Lung (tissue), 12 donors: ENCODE data around the gene MYG1. TPM values are rescaled to one million over a fixed set of nuclear protein-coding genes. Genes with fewer than 3 reads are reported as not detected.
"Not testable (repeated sequence)": the region's sequence is repeated elsewhere in the genome, so short reads cannot be mapped to it uniquely, and the experiment has no call there.

Experiments used
- ATAC-seq: fragments of 200-7000 bp; cut with Tn5 transposase; one replicate; pipeline ENCODE4 v1.9.1; 2020; ENCODE audit warnings: moderate number of reproducible peaks; ENCODE audit not compliant: insufficient read depth, low FRiP score
- DNase-seq, 3 donors: peaks; one replicate each; pipeline ENCODE4 v3.0.0-alpha.2; 2013 to 2017
- H3K27ac ChIP-seq, 2 donors: one replicate each; pipeline ENCODE4 v1.5.1; 2013; ENCODE audit warnings: mild to moderate bottlenecking in 2 of 2, moderate library complexity in 2 of 2, control low read depth in 1 of 2, inconsistent platforms in 1 of 2, low read depth in 1 of 2, low read length in 1 of 2
- H3K27me3 ChIP-seq, 3 donors: one replicate each; pipeline ENCODE4 v1.5.1; 2013; ENCODE audit warnings: low read length in 2 of 3; ENCODE audit not compliant: control insufficient read depth in 3 of 3, insufficient read depth in 3 of 3
- H3K36me3 ChIP-seq, 4 donors: one replicate each; pipeline ENCODE4 v1.5.1; 2013; ENCODE audit warnings: low read length in 4 of 4, mild to moderate bottlenecking in 1 of 4, moderate library complexity in 1 of 4; ENCODE audit not compliant: control insufficient read depth in 4 of 4, insufficient read depth in 4 of 4
- H3K4me1 ChIP-seq, 5 donors: one replicate each; pipeline ENCODE4 v1.5.1; 2013; ENCODE audit warnings: low read length in 5 of 5, mild to moderate bottlenecking in 2 of 5, moderate library complexity in 1 of 5; ENCODE audit not compliant: control insufficient read depth in 5 of 5, insufficient read depth in 5 of 5
- H3K4me3 ChIP-seq: one replicate; pipeline ENCODE4 v1.5.1; 2013; ENCODE audit warnings: mild to moderate bottlenecking, control low read depth, moderate library complexity
- H3K9ac ChIP-seq, 2 donors: one replicate each; pipeline ENCODE4 v1.5.1; 2013; ENCODE audit warnings: low read length in 2 of 2, control low read depth in 1 of 2; ENCODE audit not compliant: insufficient read depth in 1 of 2
- H3K9me3 ChIP-seq, 4 donors: one replicate each; pipeline ENCODE4 v1.5.1; 2013; ENCODE audit warnings: low read length in 3 of 4, mild to moderate bottlenecking in 1 of 4, moderate library complexity in 1 of 4; ENCODE audit not compliant: control insufficient read depth in 4 of 4, insufficient read depth in 3 of 4
- CTCF ChIP-seq: IDR thresholded peaks from 2 replicates; pipeline ENCODE4 v1.5.1; 2012; ENCODE audit warnings: mild to moderate bottlenecking; ENCODE audit errors: control extremely low read depth, extremely low read depth
- WGBS, 2 donors: extraction: QIAGEN DNeasy Blood & Tissue Kit; methylation state at CpG; one replicate each; pipeline ENCODE4 v1.1.7; 2013; 5-methylcytosine and 5-hydroxymethylcytosine counted together
- polyA plus RNA-seq, 2 donors: library from polyadenylated mRNA; stranded (reverse); fragments of 200-250 nt; gene quantifications; one replicate each; pipeline ENCODE4 v1.2.1, GENCODE V29; 2013
- total RNA-seq, 2 donors: library from RNA; depleted of rRNA in 1 of 2; stranded (reverse); fragments of >200 nt in 1 of 2; gene quantifications; one replicate each; pipeline ENCODE4 v1.2.1, GENCODE V29; 2014 to 2021
- donor health status: control.
- donor health status: control.
- donor health status: Bipolar disorder and iron deficiency.
- donor health status: healthy.
- donor health status: DM: yes; HTN: yes; CAD: no.

Gene MYG1
- total and polyA plus RNA-seq, 4 donors = 22.1 to 88.9 (median 59.8) TPM

DNA sequence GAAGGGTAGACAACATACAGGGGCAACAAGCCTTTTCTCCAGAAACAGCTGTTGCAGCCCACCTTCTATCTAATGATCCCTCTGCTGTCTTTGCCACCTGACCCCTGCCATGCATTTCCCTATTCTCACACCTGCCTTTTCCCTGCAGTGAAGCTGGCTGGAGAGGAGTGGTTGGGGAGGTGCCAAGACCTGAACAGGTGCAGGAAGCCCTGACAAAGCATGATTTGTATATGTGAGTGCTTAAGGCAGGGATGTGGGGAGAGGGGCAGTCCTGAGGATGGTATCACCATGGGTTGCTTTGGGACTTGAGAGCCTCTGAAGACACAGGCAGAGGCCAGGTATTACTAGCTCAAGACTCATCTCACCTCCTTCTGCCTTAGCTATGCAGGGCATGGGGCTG, 7.1 kb upstream of the MYG1 start:
- TF ChIP-seq CTCF = no peak
- DNase-seq (no peak), ATAC-seq (no peak)
- no peak overlapping the region for H3K27ac ChIP-seq
- no peak overlapping the region for H3K4me3 ChIP-seq
- H3K9ac ChIP-seq = no peak overlapping the region
- peaks cover 0 to 17% (median 6%) of the 10 kb centered on the region in 5 donors for H3K4me1 ChIP-seq
- H3K9me3 ChIP-seq = no peaks in the 10 kb centered on the region
- no peaks in the 10 kb centered on the region for H3K27me3 ChIP-seq
- peaks cover 0 to 16% (median 7%) of the 10 kb centered on the region in 4 donors for H3K36me3 ChIP-seq

DNA sequence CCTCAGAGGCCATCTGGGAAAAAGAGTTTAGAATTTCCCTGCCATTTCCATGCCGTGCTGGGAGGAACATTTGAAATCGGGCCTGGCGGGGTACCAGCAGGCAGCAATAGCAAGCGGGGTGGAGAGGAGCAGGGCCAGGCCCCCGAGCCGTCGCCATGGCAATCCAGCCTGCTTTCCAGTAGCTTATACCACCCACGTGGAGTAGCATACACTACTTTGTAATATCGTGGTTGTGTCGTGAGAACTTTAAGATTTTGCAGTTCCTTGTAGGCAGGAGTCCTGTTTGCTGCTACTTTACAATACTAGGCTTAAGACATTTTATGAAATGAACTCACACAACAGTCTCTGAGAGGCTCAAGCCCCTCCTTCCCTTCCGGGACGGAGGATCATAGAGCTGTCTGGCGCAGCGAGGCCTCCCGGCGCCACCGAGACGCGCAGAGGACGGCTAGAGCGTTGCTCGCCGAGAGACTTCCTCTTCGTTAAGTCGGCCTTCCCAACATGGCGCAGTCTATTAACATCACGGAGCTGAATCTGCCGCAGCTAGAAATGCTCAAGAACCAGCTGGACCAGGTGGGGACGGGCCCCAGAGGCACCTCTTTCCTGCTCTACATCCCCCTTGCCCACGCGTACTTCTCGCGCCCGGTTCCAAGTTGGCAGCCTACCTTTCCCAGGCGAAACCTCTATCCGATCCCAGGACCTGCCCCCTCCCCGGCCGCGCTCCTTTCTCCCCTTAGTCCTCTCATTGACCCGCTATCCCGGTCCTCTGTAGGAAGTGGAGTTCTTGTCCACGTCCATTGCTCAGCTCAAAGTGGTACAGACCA, 4.2 kb upstream of the MYG1 start, which contains the start of gene PFDN5:
TSS of gene PFDN5 (plus strand) at position 473 of the 821 bp plus-strand sequence. CDS start at position 499, 26 bp downstream.
- peak within 1 kb of the TSS; percentile 83 to 85 for H3K27ac ChIP-seq
- ATAC-seq (peak; percentile 89), DNase-seq (peak; percentile 92 to 98 (median 92))
- H3K4me3 ChIP-seq = peak within 1 kb of the TSS; percentile 65
- no peaks in the 10 kb centered on the region for H3K9me3 ChIP-seq
- no peak for TF ChIP-seq CTCF
- no peaks in the 10 kb centered on the region for H3K27me3 ChIP-seq
- 2% methylated on average over 42 of the region's 42 CpGs for WGBS, 2 donors
- peaks cover 3 to 27% (median 10%) of the 10 kb centered on the region in 5 donors for H3K4me1 ChIP-seq
- peaks cover 2 to 26% (median 8%) of the 10 kb centered on the region in 4 donors for H3K36me3 ChIP-seq
- peak within 1 kb of the TSS; percentile 92 to 95 for H3K9ac ChIP-seq

- no peak for TF ChIP-seq CTCF
- peak overlapping the region; percentile 92 to 95 for H3K9ac ChIP-seq
- no peak for DNase-seq
- no peaks in the 10 kb centered on the region for H3K27me3 ChIP-seq
- 4 to 9% methylated on average over 12 of the region's 12 CpGs for WGBS, 2 donors
- no peak for ATAC-seq
- H3K27ac ChIP-seq = peak overlapping the region; percentile 83 to 85
- H3K4me3 ChIP-seq = peak overlapping the region; percentile 65
- H3K4me1 ChIP-seq = peaks cover 5 to 31% (median 10%) of the 10 kb centered on the region in 5 donors
- H3K36me3 ChIP-seq = peaks cover 2 to 26% (median 8%) of the 10 kb centered on the region in 4 donors
- no peaks in the 10 kb centered on the region for H3K9me3 ChIP-seq
Measured at GRCh38 chr12:53295891-53296219, 3.6 kb upstream of the MYG1 start.

- H3K9me3 ChIP-seq, H3K27ac ChIP-seq, H3K27me3 ChIP-seq, ATAC-seq, DNase-seq, H3K4me3 ChIP-seq, H3K9ac ChIP-seq: not testable (repeated sequence)
- H3K36me3 ChIP-seq = peaks cover 2 to 26% (median 9%) of the 10 kb centered on the region in 4 donors
- 96 to 97% methylated on average over 10 of the region's 10 CpGs for WGBS, 2 donors
- peaks cover 5 to 31% (median 10%) of the 10 kb centered on the region in 5 donors for H3K4me1 ChIP-seq
Measured at GRCh38 chr12:53297106-53297505, 2.4 kb upstream of the MYG1 start.
